Peyer's patch (tissue), 4 donors: Measurements from ENCODE around the gene RDH5.

ENCODE experiments used
- CTCF ChIP-seq, 6 experiments: fragments of 450-650 bp in 4 of 6; fragments of 200-600 bp in 2 of 6; sonication (generic) in 1 of 6; IDR thresholded peaks; one replicate each; pipeline ENCODE4 v1.5.1; 2017 to 2019; ENCODE audit warnings: antibody characterized with exemption in 6 of 6, mild to moderate bottlenecking in 3 of 6, moderate library complexity in 1 of 6
- POLR2A ChIP-seq, 2 donors: fragments of 450-650 bp; IDR thresholded peaks; one replicate each; pipeline ENCODE4 v1.5.1; 2017; ENCODE audit warnings: antibody characterized with exemption in 2 of 2, mild to moderate bottlenecking in 2 of 2, moderate library complexity in 2 of 2

- no peak for TF ChIP-seq POLR2A (IDR thresholded peaks at IDR 0.05)
- TF ChIP-seq CTCF (IDR thresholded peaks at IDR 0.05): no peak
Measured at GRCh38 chr12:55762646-55763045, 42.5 kb downstream of the RDH5 start.
